Esophagus squamous epithelium (tissue), 5 donors: ENCODE data around the gene DNAH8. TPM values are rescaled to one million over a fixed set of nuclear protein-coding genes. Genes with fewer than 3 reads are reported as not detected.

ENCODE experiments used
- DNase-seq: peaks from one replicate; lab custom pipeline; 2025; lab: John Stamatoyannopoulos, UW
- H3K27ac ChIP-seq, 4 donors: fragments of 200-600 bp; sonication (generic); one replicate each; pipeline ENCODE4 v1.5.1; 2016 to 2019; ENCODE audit warnings: mild to moderate bottlenecking in 1 of 4
- H3K27me3 ChIP-seq, 4 donors: fragments of 200-600 bp; sonication (generic); 1 replicate in 3 of 4; 2 replicates in 1 of 4; pipeline versions ENCODE4 v1.5.1 to v1.6.0; 2017 to 2021; ENCODE audit warnings: antibody characterized with exemption in 1 of 4
- H3K36me3 ChIP-seq, 3 donors: fragments of 200-600 bp; sonication (generic); one replicate each; pipeline ENCODE4 v1.5.1; 2016 to 2019
- H3K4me1 ChIP-seq, 3 donors: fragments of 200-600 bp; sonication (generic); one replicate each; pipeline ENCODE4 v1.5.1; 2017 to 2019
- H3K4me3 ChIP-seq, 4 donors: fragments of 200-600 bp; sonication (generic); 1 replicate in 3 of 4; 2 replicates in 1 of 4; pipeline ENCODE4 v1.5.1; 2016 to 2019; ENCODE audit warnings: mild to moderate bottlenecking in 2 of 4, moderate library complexity in 1 of 4
- H3K9me3 ChIP-seq, 3 donors: fragments of 200-600 bp; sonication (generic); one replicate each; pipeline ENCODE4 v1.5.1; 2016 to 2019
- POLR2A ChIP-seq, 4 donors: fragments of 450-650 bp; IDR thresholded peaks; one replicate each; pipeline ENCODE4 v1.6.1; 2017; ENCODE audit warnings: antibody characterized with exemption in 4 of 4, mild to moderate bottlenecking in 4 of 4, moderate library complexity in 3 of 4
- WGBS, 2 donors: methylation state at CpG; one replicate each; pipeline ENCODE4 v1.1.5; 2018; 5-methylcytosine and 5-hydroxymethylcytosine counted together
- intact Hi-C: fragments of 100-400 bp; cut with DNase I; formaldehyde crosslinking; loops from one replicate; pipeline ENCODE4 v1.15.0; 2022
- total RNA-seq, 4 donors: library from RNA; depleted of rRNA; stranded (reverse); fragments of >200 nt; gene quantifications; one replicate each; pipeline ENCODE4 v1.1.0, GENCODE V29; 2016
- TF ChIP-seq, protein P1 (sequence below), 6 experiments: fragments of 450-650 bp in 4 of 6; fragments of 200-600 bp in 2 of 6; sonication (generic) in 2 of 6; IDR thresholded peaks; one replicate each; pipeline ENCODE4 v1.5.1; 2016 to 2019; ENCODE audit warnings: antibody characterized with exemption in 6 of 6, mild to moderate bottlenecking in 4 of 6, moderate library complexity in 4 of 6
- donor health status: DM: yes; HTN: yes; CAD: no.

The DNAH8 gene
- total RNA-seq, 4 donors from 2014 or later = under 0.01 to 0.03 TPM; not detected in 2

DNA sequence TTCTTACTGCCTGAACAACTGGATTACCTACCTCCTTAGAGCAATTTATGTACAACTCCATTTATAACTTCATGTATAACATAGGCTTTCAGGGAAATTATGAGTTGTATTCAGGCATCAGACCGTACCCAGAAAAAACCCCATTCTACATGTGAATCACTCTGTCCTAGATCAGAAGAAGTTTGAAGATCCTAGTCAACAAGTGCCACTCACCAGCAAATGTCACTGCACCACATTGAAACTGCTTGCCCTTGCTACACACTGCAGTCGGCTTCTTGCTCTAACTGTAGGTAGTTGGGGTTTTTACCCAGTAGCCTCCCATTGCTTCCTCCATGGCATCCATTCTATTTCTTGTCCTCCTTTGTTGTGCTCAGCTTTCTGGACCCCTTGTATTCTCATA, 132.4 kb downstream of the DNAH8 start:
- no peaks in the 10 kb centered on the region for H3K9me3 ChIP-seq
- 69 to 85% methylated on average over 2 of the region's 2 CpGs for WGBS, 2 donors
- intact Hi-C loops = no loop called here
- no peaks in the 10 kb centered on the region for H3K36me3 ChIP-seq
- peaks cover 0 to 13% (median 0%) of the 10 kb centered on the region in 4 donors for H3K27me3 ChIP-seq
- no peak for DNase-seq
- no peak overlapping the region for H3K27ac ChIP-seq
- TF ChIP-seq POLR2A (IDR thresholded peaks at IDR 0.05) = no peak
- TF ChIP-seq, protein P1, sequence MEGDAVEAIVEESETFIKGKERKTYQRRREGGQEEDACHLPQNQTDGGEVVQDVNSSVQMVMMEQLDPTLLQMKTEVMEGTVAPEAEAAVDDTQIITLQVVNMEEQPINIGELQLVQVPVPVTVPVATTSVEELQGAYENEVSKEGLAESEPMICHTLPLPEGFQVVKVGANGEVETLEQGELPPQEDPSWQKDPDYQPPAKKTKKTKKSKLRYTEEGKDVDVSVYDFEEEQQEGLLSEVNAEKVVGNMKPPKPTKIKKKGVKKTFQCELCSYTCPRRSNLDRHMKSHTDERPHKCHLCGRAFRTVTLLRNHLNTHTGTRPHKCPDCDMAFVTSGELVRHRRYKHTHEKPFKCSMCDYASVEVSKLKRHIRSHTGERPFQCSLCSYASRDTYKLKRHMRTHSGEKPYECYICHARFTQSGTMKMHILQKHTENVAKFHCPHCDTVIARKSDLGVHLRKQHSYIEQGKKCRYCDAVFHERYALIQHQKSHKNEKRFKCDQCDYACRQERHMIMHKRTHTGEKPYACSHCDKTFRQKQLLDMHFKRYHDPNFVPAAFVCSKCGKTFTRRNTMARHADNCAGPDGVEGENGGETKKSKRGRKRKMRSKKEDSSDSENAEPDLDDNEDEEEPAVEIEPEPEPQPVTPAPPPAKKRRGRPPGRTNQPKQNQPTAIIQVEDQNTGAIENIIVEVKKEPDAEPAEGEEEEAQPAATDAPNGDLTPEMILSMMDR (IDR thresholded peaks at IDR 0.05) = no peak
- H3K4me3 ChIP-seq = no peak overlapping the region
- H3K4me1 ChIP-seq = no peaks in the 10 kb centered on the region

- Histone ChIP-seq H3K9me3 (no peaks in the 10 kb centered on the region), H3K27ac (no peak overlapping the region), H3K36me3 (no peaks in the 10 kb centered on the region), H3K4me3 (no peak overlapping the region), H3K27me3 (peaks cover 0 to 13% (median 0%) of the 10 kb centered on the region in 4 donors), H3K4me1 (no peaks in the 10 kb centered on the region)
- intact Hi-C loops = no loop called here
- WGBS, 2 donors = 84 to 88% methylated on average over 2 of the region's 2 CpGs
- no peak for TF ChIP-seq POLR2A (IDR thresholded peaks at IDR 0.05)
- no peak for DNase-seq
Measured at GRCh38 chr6:38848760-38849159, 133.6 kb downstream of the DNAH8 start.

GRCh38 chr6:38852215-38852614, 137.1 kb downstream of the DNAH8 start:
- Histone ChIP-seq H3K27me3 (peaks cover 0 to 17% (median 0%) of the 10 kb centered on the region in 4 donors), H3K4me1 (no peaks in the 10 kb centered on the region), H3K36me3 (no peaks in the 10 kb centered on the region), H3K27ac (no peak overlapping the region), H3K4me3 (no peak overlapping the region), H3K9me3 (no peaks in the 10 kb centered on the region)
- TF ChIP-seq, protein P1 (IDR thresholded peaks at IDR 0.05) = no peak
- TF ChIP-seq POLR2A (IDR thresholded peaks at IDR 0.05) = no peak
- WGBS, 2 donors = 67 to 79% methylated on average over 3 of the region's 3 CpGs
- no peak for DNase-seq
- intact Hi-C loops = no loop called here

- H3K27ac ChIP-seq = no peak overlapping the region
- intact Hi-C loops = no loop called here
Measured at GRCh38 chr6:38853236-38853635, 138.1 kb downstream of the DNAH8 start.

GRCh38 chr6:38856492-38856891, 141.4 kb downstream of the DNAH8 start:
- Histone ChIP-seq H3K27me3 (peaks cover 0 to 22% (median 0%) of the 10 kb centered on the region in 4 donors), H3K4me3 (no peak overlapping the region), H3K4me1 (no peaks in the 10 kb centered on the region), H3K9me3 (no peaks in the 10 kb centered on the region), H3K36me3 (no peaks in the 10 kb centered on the region), H3K27ac (no peak overlapping the region)
- no peak for DNase-seq
- WGBS, 2 donors = 68 to 95% methylated on average over 2 of the region's 2 CpGs
- TF ChIP-seq, protein P1 (IDR thresholded peaks at IDR 0.05) = no peak
- TF ChIP-seq POLR2A (IDR thresholded peaks at IDR 0.05) = no peak
- intact Hi-C loops = no loop called here

More at GRCh38 chr6:38853236-38853635, 138.1 kb downstream of the DNAH8 start:
- TF ChIP-seq, protein P1 (IDR thresholded peaks at IDR 0.05) = no peak
- no peak for TF ChIP-seq POLR2A (IDR thresholded peaks at IDR 0.05)
- Histone ChIP-seq H3K36me3 (no peaks in the 10 kb centered on the region), H3K4me1 (no peaks in the 10 kb centered on the region), H3K4me3 (no peak overlapping the region), H3K27me3 (peaks cover 0 to 22% (median 0%) of the 10 kb centered on the region in 4 donors), H3K9me3 (no peaks in the 10 kb centered on the region)
- DNase-seq = no peak
- WGBS, 2 donors = 83 to 98% methylated on average over 2 of the region's 2 CpGs

GRCh38 chr6:38857815-38858214, 142.7 kb downstream of the DNAH8 start:
- Histone ChIP-seq H3K27ac (no peak overlapping the region), H3K36me3 (no peaks in the 10 kb centered on the region), H3K27me3 (peaks cover 0 to 14% (median 0%) of the 10 kb centered on the region in 4 donors), H3K4me1 (no peaks in the 10 kb centered on the region), H3K4me3 (no peak overlapping the region), H3K9me3 (no peaks in the 10 kb centered on the region)
- 81 to 83% methylated on average over 5 of the region's 5 CpGs for WGBS, 2 donors
- intact Hi-C loops = no loop called here
- TF ChIP-seq, protein P1 (IDR thresholded peaks at IDR 0.05) = no peak
- no peak for TF ChIP-seq POLR2A (IDR thresholded peaks at IDR 0.05)
- no peak for DNase-seq
